Measurements from ENCODE around the gene CST9L.

GRCh38 chr20:23585808-23586734 lies 17.8 kb upstream of the CST9L start:
- no peak for TF ChIP-seq TAF1 (conservative IDR thresholded peaks at IDR 0.05)
- TF ChIP-seq JUND (IDR thresholded peaks at IDR 0.05), result no peak
- no peak for TF ChIP-seq CTCF (IDR thresholded peaks at IDR 0.05; ENCODE audit: low read depth, low read length, missing input control)
- TF ChIP-seq REST (IDR thresholded peaks at IDR 0.05), result no peak
- no peak for TF ChIP-seq MAX (IDR thresholded peaks at IDR 0.05)
- no peak for TF ChIP-seq NR2F2 (IDR thresholded peaks at IDR 0.05)
- TF ChIP-seq RAD21 (IDR thresholded peaks at IDR 0.05), result no peak
- TF ChIP-seq ZBTB33 (IDR thresholded peaks at IDR 0.05), result no peak
- TF ChIP-seq YY1 (IDR thresholded peaks at IDR 0.05), result no peak
- no peak for TF ChIP-seq HNF4G (IDR thresholded peaks at IDR 0.05)

All from liver (tissue), 3 donors.